Lung (tissue), 12 donors: ENCODE measurements around the gene DYNLT4. TPM values are rescaled to one million over a fixed set of nuclear protein-coding genes. Genes with fewer than 3 reads are reported as not detected.

ENCODE experiments used
- ATAC-seq: fragments of 200-7000 bp; cut with Tn5 transposase; one replicate; pipeline ENCODE4 v1.9.1; 2020; ENCODE audit warnings: moderate number of reproducible peaks; ENCODE audit not compliant: insufficient read depth, low FRiP score
- DNase-seq, 3 donors: peaks; one replicate each; pipeline ENCODE4 v3.0.0-alpha.2; 2013 to 2017
- H3K27ac ChIP-seq, 2 donors: one replicate each; pipeline ENCODE4 v1.5.1; 2013; ENCODE audit warnings: mild to moderate bottlenecking in 2 of 2, moderate library complexity in 2 of 2, control low read depth in 1 of 2, inconsistent platforms in 1 of 2, low read depth in 1 of 2, low read length in 1 of 2
- H3K27me3 ChIP-seq, 3 donors: one replicate each; pipeline ENCODE4 v1.5.1; 2013; ENCODE audit warnings: low read length in 2 of 3; ENCODE audit not compliant: control insufficient read depth in 3 of 3, insufficient read depth in 3 of 3
- H3K36me3 ChIP-seq, 4 donors: one replicate each; pipeline ENCODE4 v1.5.1; 2013; ENCODE audit warnings: low read length in 4 of 4, mild to moderate bottlenecking in 1 of 4, moderate library complexity in 1 of 4; ENCODE audit not compliant: control insufficient read depth in 4 of 4, insufficient read depth in 4 of 4
- H3K4me1 ChIP-seq, 5 donors: one replicate each; pipeline ENCODE4 v1.5.1; 2013; ENCODE audit warnings: low read length in 5 of 5, mild to moderate bottlenecking in 2 of 5, moderate library complexity in 1 of 5; ENCODE audit not compliant: control insufficient read depth in 5 of 5, insufficient read depth in 5 of 5
- H3K4me3 ChIP-seq: one replicate; pipeline ENCODE4 v1.5.1; 2013; ENCODE audit warnings: mild to moderate bottlenecking, control low read depth, moderate library complexity
- H3K9ac ChIP-seq, 2 donors: one replicate each; pipeline ENCODE4 v1.5.1; 2013; ENCODE audit warnings: low read length in 2 of 2, control low read depth in 1 of 2; ENCODE audit not compliant: insufficient read depth in 1 of 2
- H3K9me3 ChIP-seq, 4 donors: one replicate each; pipeline ENCODE4 v1.5.1; 2013; ENCODE audit warnings: low read length in 3 of 4, mild to moderate bottlenecking in 1 of 4, moderate library complexity in 1 of 4; ENCODE audit not compliant: control insufficient read depth in 4 of 4, insufficient read depth in 3 of 4
- CTCF ChIP-seq: IDR thresholded peaks from 2 replicates; pipeline ENCODE4 v1.5.1; 2012; ENCODE audit warnings: mild to moderate bottlenecking; ENCODE audit errors: control extremely low read depth, extremely low read depth
- WGBS, 2 donors: extraction: QIAGEN DNeasy Blood & Tissue Kit; methylation state at CpG; one replicate each; pipeline ENCODE4 v1.1.7; 2013; 5-methylcytosine and 5-hydroxymethylcytosine counted together
- polyA plus RNA-seq, 2 donors: library from polyadenylated mRNA; stranded (reverse); fragments of 200-250 nt; gene quantifications; one replicate each; pipeline ENCODE4 v1.2.1, GENCODE V29; 2013
- total RNA-seq, 2 donors: library from RNA; depleted of rRNA in 1 of 2; stranded (reverse); fragments of >200 nt in 1 of 2; gene quantifications; one replicate each; pipeline ENCODE4 v1.2.1, GENCODE V29; 2014 to 2021
- donor health status: control.
- donor health status: control.
- donor health status: Bipolar disorder and iron deficiency.
- donor health status: healthy.
- donor health status: DM: yes; HTN: yes; CAD: no.

DYNLT4 gene
- total and polyA plus RNA-seq, 4 donors, result 1.7 to 13.0 (median 4.2) TPM

- H3K27ac ChIP-seq, result no peak overlapping the region
- ATAC-seq, result no peak
- H3K4me1 ChIP-seq, result peaks cover 0 to 10% (median 0%) of the 10 kb centered on the region in 5 donors
- H3K27me3 ChIP-seq, result no peaks in the 10 kb centered on the region
- H3K9me3 ChIP-seq, result no peaks in the 10 kb centered on the region
- peak overlapping the region in 1 of 2 donors; percentile 20 for H3K9ac ChIP-seq
- DNase-seq, result no peak
- no peak overlapping the region for H3K4me3 ChIP-seq
- 20 to 30% methylated on average over 8 to 9 of the region's 9 CpGs for WGBS, 2 donors
- TF ChIP-seq CTCF, result no peak
- H3K36me3 ChIP-seq, result peaks cover 0 to 16% (median 7%) of the 10 kb centered on the region in 4 donors
These were observed 24.4 kb upstream of the DYNLT4 start for GRCh38 chr1:44831516-44831915.

- DNase-seq (no peak), ATAC-seq (no peak)
- no peaks in the 10 kb centered on the region for H3K9me3 ChIP-seq
- no peak overlapping the region for H3K9ac ChIP-seq
- H3K27me3 ChIP-seq, result no peaks in the 10 kb centered on the region
- no peak overlapping the region for H3K27ac ChIP-seq
- WGBS, 2 donors, result 82 to 85% methylated on average over 10 of the region's 10 CpGs
- no peak for TF ChIP-seq CTCF
- H3K4me3 ChIP-seq, result no peak overlapping the region
- peaks cover 0 to 10% (median 0%) of the 10 kb centered on the region in 5 donors for H3K4me1 ChIP-seq
- H3K36me3 ChIP-seq, result peaks cover 0 to 16% (median 7%) of the 10 kb centered on the region in 4 donors
These were observed 23.8 kb upstream of the DYNLT4 start for GRCh38 chr1:44830900-44831304.

GRCh38 chr1:44829506-44830384 lies 22.6 kb upstream of the DYNLT4 start:
- no peaks in the 10 kb centered on the region for H3K9me3 ChIP-seq
- TF ChIP-seq CTCF, result no peak
- no peak for DNase-seq
- H3K27ac ChIP-seq, result no peak overlapping the region
- ATAC-seq, result no peak
- peaks cover 0 to 16% (median 4%) of the 10 kb centered on the region in 4 donors for H3K36me3 ChIP-seq
- WGBS, 2 donors, result 67 to 80% methylated on average over 12 of the region's 12 CpGs
- peaks cover 0 to 10% (median 0%) of the 10 kb centered on the region in 5 donors for H3K4me1 ChIP-seq
- H3K27me3 ChIP-seq, result no peaks in the 10 kb centered on the region
- no peak overlapping the region for H3K9ac ChIP-seq
- H3K4me3 ChIP-seq, result no peak overlapping the region
